DND-41 (cell line): Measurements from ENCODE around the gene GBP3.
"Not testable (repeated sequence)": the region's sequence is repeated elsewhere in the genome, so short reads cannot be mapped to it uniquely, and the experiment has no call there.

Experiments
- ATAC-seq: fragments of 200-7000 bp; cut with Tn5 transposase; 3 replicates; pipeline ENCODE4 v1.9.1; 2021; ENCODE audit warnings: low read depth; ENCODE audit not compliant: insufficient read depth
- DNase-seq: peaks from one replicate; pipeline ENCODE4 v3.0.0-alpha.2; 2020
- H2AFZ ChIP-seq: 2 replicates; pipeline ENCODE4 v1.6.0; 2012; ENCODE audit warnings: low read depth, low read length
- H3K27ac ChIP-seq: 2 replicates; pipeline ENCODE4 v1.5.1; 2012; ENCODE audit warnings: low read length, inconsistent platforms
- H3K27me3 ChIP-seq: fragments of 200-600 bp; sonication (generic); 2 replicates; pipeline ENCODE4 v1.6.0; 2012; ENCODE audit warnings: low read length, mild to moderate bottlenecking, inconsistent platforms; ENCODE audit not compliant: insufficient read depth, poor library complexity
- H3K36me3 ChIP-seq: 2 replicates; pipeline ENCODE4 v1.5.1; 2012; ENCODE audit warnings: low read length, inconsistent platforms; ENCODE audit not compliant: insufficient read depth
- H3K4me1 ChIP-seq: 2 replicates; pipeline ENCODE4 v1.5.1; 2012; ENCODE audit warnings: mild to moderate bottlenecking, low read length; ENCODE audit not compliant: insufficient read depth
- H3K4me2 ChIP-seq: 2 replicates; pipeline ENCODE4 v1.6.0; 2012; ENCODE audit warnings: mild to moderate bottlenecking, moderate library complexity, low read length, inconsistent platforms; ENCODE audit not compliant: insufficient read depth
- H3K4me3 ChIP-seq, 2 experiments: fragments of 200-600 bp in 1 of 2; shearing (Covaris generic) in 1 of 2; 2 replicates each; pipeline ENCODE4 v1.5.1; 2012 to 2016; ENCODE audit warnings: inconsistent platforms in 2 of 2, low read length in 2 of 2, mild to moderate bottlenecking in 2 of 2, low read depth in 1 of 2, moderate library complexity in 1 of 2
- H3K79me2 ChIP-seq: 2 replicates; pipeline ENCODE4 v1.6.0; 2012; ENCODE audit warnings: low read length, inconsistent platforms; ENCODE audit not compliant: insufficient read depth
- H3K9ac ChIP-seq: 2 replicates; pipeline ENCODE4 v1.6.0; 2012; ENCODE audit warnings: low read depth, mild to moderate bottlenecking, inconsistent platforms, low read length, moderate library complexity
- H3K9me3 ChIP-seq: 2 replicates; pipeline ENCODE4 v1.5.1; 2012; ENCODE audit warnings: low read length, moderate library complexity, mild to moderate bottlenecking, inconsistent platforms; ENCODE audit not compliant: insufficient read depth, severe bottlenecking
- H4K20me1 ChIP-seq: 2 replicates; pipeline ENCODE4 v1.6.0; 2012; ENCODE audit warnings: low read length; ENCODE audit not compliant: insufficient read depth
- EZH2 ChIP-seq: IDR thresholded peaks from 3 replicates; pipeline ENCODE4 v1.6.1; 2012; ENCODE audit warnings: borderline replicate concordance, low read depth, mild to moderate bottlenecking, moderate library complexity, low read length, inconsistent platforms; ENCODE audit not compliant: severe bottlenecking
- TF ChIP-seq, protein P1 (sequence below): IDR thresholded peaks from 2 replicates; pipeline ENCODE4 v1.5.1; 2012; ENCODE audit warnings: borderline replicate concordance, low read length, moderate library complexity, mild to moderate bottlenecking; ENCODE audit not compliant: poor library complexity, severe bottlenecking; ENCODE audit errors: extremely low read depth

The GBP3 gene

DNA sequence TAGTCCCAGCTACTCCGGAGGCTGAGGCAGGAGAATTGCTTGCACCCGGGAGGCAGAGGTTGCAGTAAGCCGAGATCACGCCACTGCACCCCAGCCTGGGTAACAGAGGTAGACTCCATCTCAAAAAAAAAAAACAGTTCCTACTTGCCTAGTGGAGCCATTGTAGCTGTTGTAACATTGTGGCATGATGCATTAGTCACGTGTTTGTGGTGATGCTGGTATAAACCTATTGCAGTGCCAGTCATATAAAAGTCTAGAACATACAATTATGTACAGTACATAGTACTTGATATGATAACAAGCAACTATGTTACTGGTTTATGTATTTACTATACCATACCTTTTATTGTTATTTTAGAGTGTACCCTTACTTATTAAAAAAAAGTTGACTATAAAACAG is 46.4 kb downstream of the GBP3 start:
- Histone ChIP-seq H3K27ac (no peak overlapping the region), H3K4me2 (no peak overlapping the region), H3K4me3 (no peak overlapping the region), H3K36me3 (peaks cover 29% of the 10 kb centered on the region), H4K20me1 (peaks cover 11% of the 10 kb centered on the region), H3K4me1 (no peaks in the 10 kb centered on the region), H3K79me2 (peaks cover 78% of the 10 kb centered on the region), H2AFZ (no peak overlapping the region), H3K9ac (no peak overlapping the region), H3K9me3 (no peaks in the 10 kb centered on the region), H3K27me3 (no peaks in the 10 kb centered on the region)
- ATAC-seq (no peak), DNase-seq (no peak)
- TF ChIP-seq EZH2: no peak
- TF ChIP-seq, protein P1, sequence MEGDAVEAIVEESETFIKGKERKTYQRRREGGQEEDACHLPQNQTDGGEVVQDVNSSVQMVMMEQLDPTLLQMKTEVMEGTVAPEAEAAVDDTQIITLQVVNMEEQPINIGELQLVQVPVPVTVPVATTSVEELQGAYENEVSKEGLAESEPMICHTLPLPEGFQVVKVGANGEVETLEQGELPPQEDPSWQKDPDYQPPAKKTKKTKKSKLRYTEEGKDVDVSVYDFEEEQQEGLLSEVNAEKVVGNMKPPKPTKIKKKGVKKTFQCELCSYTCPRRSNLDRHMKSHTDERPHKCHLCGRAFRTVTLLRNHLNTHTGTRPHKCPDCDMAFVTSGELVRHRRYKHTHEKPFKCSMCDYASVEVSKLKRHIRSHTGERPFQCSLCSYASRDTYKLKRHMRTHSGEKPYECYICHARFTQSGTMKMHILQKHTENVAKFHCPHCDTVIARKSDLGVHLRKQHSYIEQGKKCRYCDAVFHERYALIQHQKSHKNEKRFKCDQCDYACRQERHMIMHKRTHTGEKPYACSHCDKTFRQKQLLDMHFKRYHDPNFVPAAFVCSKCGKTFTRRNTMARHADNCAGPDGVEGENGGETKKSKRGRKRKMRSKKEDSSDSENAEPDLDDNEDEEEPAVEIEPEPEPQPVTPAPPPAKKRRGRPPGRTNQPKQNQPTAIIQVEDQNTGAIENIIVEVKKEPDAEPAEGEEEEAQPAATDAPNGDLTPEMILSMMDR: no peak

DNA sequence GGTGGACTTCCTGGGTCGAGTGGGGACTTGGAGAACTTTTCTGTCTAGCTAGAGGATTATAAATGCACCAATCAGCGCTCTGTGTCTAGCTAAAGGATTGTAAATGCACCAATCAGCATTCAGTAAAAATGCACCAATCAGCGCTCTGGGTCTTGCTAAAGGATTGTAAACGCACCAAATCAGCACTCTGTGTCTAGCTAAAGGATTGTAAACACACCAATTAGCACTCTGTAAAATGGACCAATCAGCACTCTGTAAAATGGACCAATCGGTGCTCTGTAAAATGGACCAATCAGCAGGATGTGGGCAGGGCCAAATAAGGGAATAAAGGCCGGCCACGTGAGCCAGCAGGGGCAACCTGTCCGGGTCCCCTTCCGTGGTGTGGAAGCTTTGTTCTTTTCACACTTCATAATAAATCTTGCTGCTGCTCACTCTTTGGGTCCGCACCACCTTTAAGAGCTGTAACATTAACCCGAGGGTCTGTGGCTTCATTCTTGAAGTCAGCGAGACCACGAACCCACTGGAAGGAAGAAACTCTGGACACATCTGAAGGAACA is 48.0 kb downstream of the GBP3 start:
- Histone ChIP-seq H4K20me1 (peaks cover 11% of the 10 kb centered on the region), H3K36me3 (peaks cover 23% of the 10 kb centered on the region), H3K79me2 (peaks cover 74% of the 10 kb centered on the region)
- not testable (repeated sequence) for H3K9me3 ChIP-seq, H3K4me2 ChIP-seq, H3K27ac ChIP-seq, H3K4me3 ChIP-seq, H3K4me1 ChIP-seq, DNase-seq, H3K9ac ChIP-seq, H2AFZ ChIP-seq, H3K27me3 ChIP-seq
- ATAC-seq: 0 out of 3 replicates have a peak, but pooled peaks have one; percentile 20

DNA sequence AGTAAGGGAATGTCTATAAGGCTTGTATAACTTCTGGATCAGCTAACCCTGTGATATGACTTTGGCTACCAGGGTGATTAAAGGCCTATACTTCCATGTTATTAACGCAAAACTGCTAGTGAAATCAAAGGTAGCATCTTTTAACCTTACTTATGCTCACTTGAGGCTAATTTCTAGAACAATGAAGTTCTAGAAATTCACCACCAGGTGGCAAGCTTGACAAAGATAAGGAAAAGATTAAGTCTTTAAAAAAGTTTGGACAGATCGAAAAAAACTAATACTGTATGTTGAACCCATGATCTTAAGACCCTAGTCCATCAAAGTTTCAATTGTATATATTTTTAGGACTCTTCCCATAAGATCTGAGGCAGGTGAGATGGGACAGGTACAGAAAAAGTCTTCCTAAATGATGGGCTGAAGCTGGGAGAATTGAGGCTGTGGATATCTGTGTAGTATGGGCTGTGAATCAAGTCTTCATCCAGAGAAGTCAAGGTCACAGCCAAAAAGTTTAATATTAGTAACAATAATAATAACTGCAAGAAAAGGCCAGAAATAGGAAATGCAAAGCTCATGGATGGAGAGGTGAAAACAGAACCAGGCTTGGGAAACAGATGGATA is 49.0 kb downstream of the GBP3 start:
- DNase-seq (no peak), ATAC-seq (peak; percentile 44; the same call in 2 of the 3 replicates)
- Histone ChIP-seq H3K36me3 (peaks cover 22% of the 10 kb centered on the region), H2AFZ (no peak overlapping the region), H3K9ac (no peak overlapping the region), H3K79me2 (peaks cover 70% of the 10 kb centered on the region), H3K27ac (no peak overlapping the region), H3K4me1 (no peaks in the 10 kb centered on the region), H3K9me3 (no peaks in the 10 kb centered on the region), H3K4me2 (no peak overlapping the region), H3K4me3 (no peak overlapping the region), H4K20me1 (peaks cover 6% of the 10 kb centered on the region), H3K27me3 (no peaks in the 10 kb centered on the region)
- no peak for TF ChIP-seq EZH2
- TF ChIP-seq, protein P1: peak; percentile 71

DNA sequence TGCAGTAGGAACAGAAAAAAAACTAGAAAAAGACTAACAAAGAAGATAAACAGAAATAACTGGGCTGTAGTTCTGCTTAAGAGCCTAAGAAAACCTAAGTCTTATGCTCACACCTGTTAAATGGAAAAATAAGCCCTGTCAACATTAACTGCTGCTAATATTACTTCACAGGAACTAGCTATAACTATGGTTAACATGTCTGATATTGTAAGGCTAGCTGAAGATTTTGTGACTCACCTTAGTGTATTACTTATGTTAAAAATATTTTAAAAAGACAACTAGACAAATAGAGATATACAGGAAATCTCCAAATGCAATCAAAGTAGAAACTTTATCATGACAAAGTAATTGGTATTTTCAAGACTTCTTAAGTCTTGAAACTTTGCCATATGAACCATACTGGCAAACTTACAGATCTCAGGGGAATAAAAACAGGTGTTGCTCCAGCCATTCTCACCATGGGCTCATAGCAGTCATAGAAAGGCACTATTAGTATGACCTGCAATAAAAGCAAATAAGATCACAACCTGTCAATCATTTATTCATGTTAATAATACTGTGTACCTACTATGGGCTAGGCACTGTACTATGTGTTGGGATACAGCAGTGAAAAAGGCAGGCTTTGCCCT is 60.9 kb downstream of the GBP3 start:
- Histone ChIP-seq H3K9ac (no peak overlapping the region), H3K4me2 (no peak overlapping the region), H3K36me3 (peaks cover 81% of the 10 kb centered on the region), H4K20me1 (no peaks in the 10 kb centered on the region), H3K27ac (no peak overlapping the region), H3K27me3 (no peaks in the 10 kb centered on the region), H3K79me2 (no peaks in the 10 kb centered on the region), H3K4me3 (no peak overlapping the region), H2AFZ (no peak overlapping the region), H3K4me1 (no peaks in the 10 kb centered on the region), H3K9me3 (no peaks in the 10 kb centered on the region)
- TF ChIP-seq, protein P1: no peak
- TF ChIP-seq EZH2: no peak
- DNase-seq (no peak), ATAC-seq (no peak)
